HCT116 (cell line): Measurements from ENCODE around the gene LMLN.

Experiments used
- EZH2 ChIP-seq: fragments of 200-600 bp; sonication (generic); IDR thresholded peaks from 2 replicates; pipeline ENCODE4 v1.6.1; 2017; ENCODE audit warnings: antibody characterized with exemption, mixed run types
- POLR2AphosphoS5 ChIP-seq: IDR thresholded peaks from 2 replicates; pipeline ENCODE4 v1.6.1; 2011; ENCODE audit warnings: mild to moderate bottlenecking, low read depth, low read length, moderate library complexity
- RAD21 ChIP-seq: IDR thresholded peaks from 2 replicates; pipeline ENCODE4 v1.6.1; 2012; ENCODE audit warnings: low read depth, mild to moderate bottlenecking
- SP1 ChIP-seq: IDR thresholded peaks from 2 replicates; pipeline ENCODE4 v1.6.1; 2012; ENCODE audit warnings: low read depth
- TF ChIP-seq, protein P1 (sequence below), 3 experiments: fragments of 200-600 bp in 1 of 3; sonication (generic) in 1 of 3; IDR thresholded peaks in 2 of 3; conservative IDR thresholded peaks in 1 of 3; 2 replicates each; pipeline ENCODE4 v1.5.1; 2012 to 2017; ENCODE audit warnings: low read depth in 2 of 3, low read length in 2 of 3, antibody characterized with exemption in 1 of 3, borderline replicate concordance in 1 of 3, control low read depth in 1 of 3, mild to moderate bottlenecking in 1 of 3, mixed read lengths in 1 of 3, mixed run types in 1 of 3, moderate library complexity in 1 of 3; ENCODE audit not compliant: insufficient read depth in 1 of 3
- TF ChIP-seq, protein P2 (sequence below): IDR thresholded peaks from 2 replicates; pipeline ENCODE4 v1.6.1; 2012; ENCODE audit warnings: low read depth

DNA sequence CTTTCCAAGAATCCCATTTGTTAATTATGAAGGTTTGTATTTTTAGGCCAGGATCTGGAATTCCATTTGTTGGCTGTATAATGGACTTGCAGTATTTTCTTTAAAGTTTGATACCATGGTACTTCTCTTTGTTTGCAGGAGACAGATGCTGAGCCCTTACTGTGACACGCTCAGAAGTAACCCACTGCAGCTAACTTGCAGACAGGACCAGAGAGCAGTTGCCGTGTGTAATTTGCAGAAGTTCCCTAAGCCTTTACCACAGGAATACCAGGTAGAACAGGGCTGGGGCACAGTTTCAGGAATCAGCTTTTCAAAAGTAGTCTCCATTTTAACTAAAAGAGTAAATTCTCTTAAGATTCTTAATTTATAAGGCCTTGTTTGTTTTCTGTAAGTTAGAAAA is 59.1 kb downstream of the LMLN start:
- TF ChIP-seq SP1 (no peak), EZH2 (no peak), POLR2AphosphoS5 (no peak), RAD21 (no peak)
- TF ChIP-seq, protein P1, sequence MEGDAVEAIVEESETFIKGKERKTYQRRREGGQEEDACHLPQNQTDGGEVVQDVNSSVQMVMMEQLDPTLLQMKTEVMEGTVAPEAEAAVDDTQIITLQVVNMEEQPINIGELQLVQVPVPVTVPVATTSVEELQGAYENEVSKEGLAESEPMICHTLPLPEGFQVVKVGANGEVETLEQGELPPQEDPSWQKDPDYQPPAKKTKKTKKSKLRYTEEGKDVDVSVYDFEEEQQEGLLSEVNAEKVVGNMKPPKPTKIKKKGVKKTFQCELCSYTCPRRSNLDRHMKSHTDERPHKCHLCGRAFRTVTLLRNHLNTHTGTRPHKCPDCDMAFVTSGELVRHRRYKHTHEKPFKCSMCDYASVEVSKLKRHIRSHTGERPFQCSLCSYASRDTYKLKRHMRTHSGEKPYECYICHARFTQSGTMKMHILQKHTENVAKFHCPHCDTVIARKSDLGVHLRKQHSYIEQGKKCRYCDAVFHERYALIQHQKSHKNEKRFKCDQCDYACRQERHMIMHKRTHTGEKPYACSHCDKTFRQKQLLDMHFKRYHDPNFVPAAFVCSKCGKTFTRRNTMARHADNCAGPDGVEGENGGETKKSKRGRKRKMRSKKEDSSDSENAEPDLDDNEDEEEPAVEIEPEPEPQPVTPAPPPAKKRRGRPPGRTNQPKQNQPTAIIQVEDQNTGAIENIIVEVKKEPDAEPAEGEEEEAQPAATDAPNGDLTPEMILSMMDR (IDR thresholded peaks at IDR 0.05 in 2 of 3, conservative IDR thresholded peaks at IDR 0.05 in 1 of 3; ENCODE audit: borderline replicate concordance in 1 of 3, insufficient read depth in 1 of 3, low read depth in 2 of 3, low read length in 2 of 3): no peak
- TF ChIP-seq, protein P2, sequence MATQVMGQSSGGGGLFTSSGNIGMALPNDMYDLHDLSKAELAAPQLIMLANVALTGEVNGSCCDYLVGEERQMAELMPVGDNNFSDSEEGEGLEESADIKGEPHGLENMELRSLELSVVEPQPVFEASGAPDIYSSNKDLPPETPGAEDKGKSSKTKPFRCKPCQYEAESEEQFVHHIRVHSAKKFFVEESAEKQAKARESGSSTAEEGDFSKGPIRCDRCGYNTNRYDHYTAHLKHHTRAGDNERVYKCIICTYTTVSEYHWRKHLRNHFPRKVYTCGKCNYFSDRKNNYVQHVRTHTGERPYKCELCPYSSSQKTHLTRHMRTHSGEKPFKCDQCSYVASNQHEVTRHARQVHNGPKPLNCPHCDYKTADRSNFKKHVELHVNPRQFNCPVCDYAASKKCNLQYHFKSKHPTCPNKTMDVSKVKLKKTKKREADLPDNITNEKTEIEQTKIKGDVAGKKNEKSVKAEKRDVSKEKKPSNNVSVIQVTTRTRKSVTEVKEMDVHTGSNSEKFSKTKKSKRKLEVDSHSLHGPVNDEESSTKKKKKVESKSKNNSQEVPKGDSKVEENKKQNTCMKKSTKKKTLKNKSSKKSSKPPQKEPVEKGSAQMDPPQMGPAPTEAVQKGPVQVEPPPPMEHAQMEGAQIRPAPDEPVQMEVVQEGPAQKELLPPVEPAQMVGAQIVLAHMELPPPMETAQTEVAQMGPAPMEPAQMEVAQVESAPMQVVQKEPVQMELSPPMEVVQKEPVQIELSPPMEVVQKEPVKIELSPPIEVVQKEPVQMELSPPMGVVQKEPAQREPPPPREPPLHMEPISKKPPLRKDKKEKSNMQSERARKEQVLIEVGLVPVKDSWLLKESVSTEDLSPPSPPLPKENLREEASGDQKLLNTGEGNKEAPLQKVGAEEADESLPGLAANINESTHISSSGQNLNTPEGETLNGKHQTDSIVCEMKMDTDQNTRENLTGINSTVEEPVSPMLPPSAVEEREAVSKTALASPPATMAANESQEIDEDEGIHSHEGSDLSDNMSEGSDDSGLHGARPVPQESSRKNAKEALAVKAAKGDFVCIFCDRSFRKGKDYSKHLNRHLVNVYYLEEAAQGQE: no peak
